Suprapubic skin (tissue), 3 donors: ENCODE measurements around the gene LPXN.

Experiments
- POLR2AphosphoS5 ChIP-seq, 3 donors: sonication (generic); formaldehyde crosslinking; IDR thresholded peaks; one replicate each; pipeline ENCODE4 v1.6.1; 2017; ENCODE audit warnings: antibody characterized with exemption in 3 of 3
- TF ChIP-seq, protein P1 (sequence below), 2 donors: fragments of 200-600 bp in 1 of 2; fragments of 450-650 bp in 1 of 2; sonication (generic) in 1 of 2; IDR thresholded peaks; one replicate each; pipeline ENCODE4 v1.5.1; 2016 to 2019; ENCODE audit warnings: antibody characterized with exemption in 2 of 2, mild to moderate bottlenecking in 1 of 2, moderate library complexity in 1 of 2

DNA sequence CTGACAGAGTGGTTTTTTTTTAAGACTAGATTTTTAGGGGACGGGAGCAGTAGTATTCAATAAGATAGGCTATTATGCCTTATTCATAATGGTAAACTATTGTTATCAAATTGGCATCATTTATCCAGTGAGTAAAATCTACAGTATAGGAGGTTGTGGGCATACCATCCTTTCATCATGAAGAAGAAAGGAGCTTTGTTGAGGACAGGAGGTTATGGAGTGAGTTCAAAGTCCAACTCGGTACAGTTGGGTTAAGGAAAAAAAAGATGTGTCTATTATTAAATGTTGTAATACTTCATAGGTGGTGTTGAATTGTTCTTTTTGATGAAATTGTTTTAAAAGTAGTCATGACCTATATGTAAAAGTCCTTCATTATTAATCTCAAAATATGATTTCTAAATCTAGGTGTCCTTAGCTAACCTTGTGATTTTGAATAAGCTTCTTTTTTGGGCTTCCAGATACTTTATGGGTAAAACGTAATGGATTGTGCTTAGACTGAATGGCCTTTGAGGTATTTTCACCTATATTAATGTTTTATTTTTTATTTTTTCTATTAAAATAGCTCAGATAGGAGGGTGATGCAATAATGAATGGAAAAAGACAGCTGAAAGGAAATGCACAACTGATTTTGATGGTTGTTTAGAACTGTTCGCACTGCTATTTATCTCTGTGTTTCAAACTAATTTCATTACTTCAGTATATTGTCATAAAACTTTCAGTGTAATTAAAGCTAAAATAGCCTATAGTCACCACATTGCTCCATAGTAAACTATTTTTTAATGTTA lies 31.5 kb upstream of the LPXN start:
- TF ChIP-seq, protein P1, sequence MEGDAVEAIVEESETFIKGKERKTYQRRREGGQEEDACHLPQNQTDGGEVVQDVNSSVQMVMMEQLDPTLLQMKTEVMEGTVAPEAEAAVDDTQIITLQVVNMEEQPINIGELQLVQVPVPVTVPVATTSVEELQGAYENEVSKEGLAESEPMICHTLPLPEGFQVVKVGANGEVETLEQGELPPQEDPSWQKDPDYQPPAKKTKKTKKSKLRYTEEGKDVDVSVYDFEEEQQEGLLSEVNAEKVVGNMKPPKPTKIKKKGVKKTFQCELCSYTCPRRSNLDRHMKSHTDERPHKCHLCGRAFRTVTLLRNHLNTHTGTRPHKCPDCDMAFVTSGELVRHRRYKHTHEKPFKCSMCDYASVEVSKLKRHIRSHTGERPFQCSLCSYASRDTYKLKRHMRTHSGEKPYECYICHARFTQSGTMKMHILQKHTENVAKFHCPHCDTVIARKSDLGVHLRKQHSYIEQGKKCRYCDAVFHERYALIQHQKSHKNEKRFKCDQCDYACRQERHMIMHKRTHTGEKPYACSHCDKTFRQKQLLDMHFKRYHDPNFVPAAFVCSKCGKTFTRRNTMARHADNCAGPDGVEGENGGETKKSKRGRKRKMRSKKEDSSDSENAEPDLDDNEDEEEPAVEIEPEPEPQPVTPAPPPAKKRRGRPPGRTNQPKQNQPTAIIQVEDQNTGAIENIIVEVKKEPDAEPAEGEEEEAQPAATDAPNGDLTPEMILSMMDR (IDR thresholded peaks at IDR 0.05): no peak
- no peak for TF ChIP-seq POLR2AphosphoS5 (IDR thresholded peaks at IDR 0.05)
